OCI-LY3 (cell line): ENCODE data around the gene VCL.

ENCODE experiments used
- EZH2phosphoT487 ChIP-seq: fragments of 200-600 bp; shearing (Covaris generic); IDR thresholded peaks from 2 replicates; pipeline ENCODE4 v1.6.1; 2018; ENCODE audit warnings: antibody characterized with exemption, mixed run types, low read depth
- TF ChIP-seq, protein P1 (sequence below): fragments of 200-600, 300-600 bp; sonication (generic); IDR thresholded peaks from 2 replicates; pipeline ENCODE4 v1.5.1; 2014; ENCODE audit warnings: antibody characterized with exemption, low read length, low read depth

DNA sequence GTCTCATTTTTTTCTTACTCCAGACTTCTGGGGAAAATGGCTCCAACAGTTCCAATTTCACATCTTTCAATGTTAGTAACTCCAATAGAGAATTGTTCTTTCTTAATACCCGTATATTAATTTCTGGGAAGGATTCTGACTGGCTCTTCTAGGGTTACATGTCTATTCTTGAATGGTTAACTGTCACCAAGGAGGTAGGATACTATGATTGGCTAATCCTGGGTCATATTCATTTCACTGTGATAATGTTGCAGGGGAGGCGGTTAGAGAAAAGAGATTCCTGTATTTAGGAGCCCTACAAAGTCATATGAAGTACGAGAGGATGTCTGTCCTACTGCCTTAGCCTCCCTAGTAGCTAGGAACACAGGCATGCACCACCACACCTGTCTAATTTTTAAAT lies 16.1 kb upstream of the VCL start:
- TF ChIP-seq, protein P1, sequence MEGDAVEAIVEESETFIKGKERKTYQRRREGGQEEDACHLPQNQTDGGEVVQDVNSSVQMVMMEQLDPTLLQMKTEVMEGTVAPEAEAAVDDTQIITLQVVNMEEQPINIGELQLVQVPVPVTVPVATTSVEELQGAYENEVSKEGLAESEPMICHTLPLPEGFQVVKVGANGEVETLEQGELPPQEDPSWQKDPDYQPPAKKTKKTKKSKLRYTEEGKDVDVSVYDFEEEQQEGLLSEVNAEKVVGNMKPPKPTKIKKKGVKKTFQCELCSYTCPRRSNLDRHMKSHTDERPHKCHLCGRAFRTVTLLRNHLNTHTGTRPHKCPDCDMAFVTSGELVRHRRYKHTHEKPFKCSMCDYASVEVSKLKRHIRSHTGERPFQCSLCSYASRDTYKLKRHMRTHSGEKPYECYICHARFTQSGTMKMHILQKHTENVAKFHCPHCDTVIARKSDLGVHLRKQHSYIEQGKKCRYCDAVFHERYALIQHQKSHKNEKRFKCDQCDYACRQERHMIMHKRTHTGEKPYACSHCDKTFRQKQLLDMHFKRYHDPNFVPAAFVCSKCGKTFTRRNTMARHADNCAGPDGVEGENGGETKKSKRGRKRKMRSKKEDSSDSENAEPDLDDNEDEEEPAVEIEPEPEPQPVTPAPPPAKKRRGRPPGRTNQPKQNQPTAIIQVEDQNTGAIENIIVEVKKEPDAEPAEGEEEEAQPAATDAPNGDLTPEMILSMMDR: no peak
- no peak for TF ChIP-seq EZH2phosphoT487
